Ascending aorta (tissue), 2 donors: ENCODE measurements around the gene REG4. TPM values are rescaled to one million over a fixed set of nuclear protein-coding genes. Genes with fewer than 3 reads are reported as not detected.

Experiments
- DNase-seq, 2 donors: peaks; one replicate each; pipeline ENCODE4 v3.0.0-alpha.2; 2019; ENCODE audit warnings: low spot score in 2 of 2
- H3K27ac ChIP-seq, 2 donors: fragments of 200-600 bp; sonication (generic); one replicate each; pipeline ENCODE4 v1.5.1; 2016 to 2017; ENCODE audit warnings: mild to moderate bottlenecking in 1 of 2
- H3K27me3 ChIP-seq: fragments of 200-600 bp; sonication (generic); one replicate; pipeline ENCODE4 v1.5.1; 2017
- H3K36me3 ChIP-seq, 2 donors: fragments of 200-600 bp; sonication (generic); one replicate each; pipeline ENCODE4 v1.5.1; 2016
- H3K4me1 ChIP-seq, 2 donors: fragments of 200-600 bp; sonication (generic); one replicate each; pipeline ENCODE4 v1.5.1; 2016 to 2017; ENCODE audit warnings: mild to moderate bottlenecking in 1 of 2
- H3K4me3 ChIP-seq, 2 donors: fragments of 200-600 bp; sonication (generic); one replicate each; pipeline ENCODE4 v1.5.1; 2016 to 2017; ENCODE audit warnings: mild to moderate bottlenecking in 1 of 2
- H3K9me3 ChIP-seq, 2 donors: fragments of 200-600 bp; sonication (generic); one replicate each; pipeline ENCODE4 v1.5.1; 2016
- CTCF ChIP-seq, 3 experiments: fragments of 200-600 bp in 2 of 3; fragments of 450-650 bp in 1 of 3; sonication (generic) in 2 of 3; IDR thresholded peaks; one replicate each; pipeline ENCODE4 v1.5.1; 2016 to 2019; ENCODE audit warnings: antibody characterized with exemption in 3 of 3, mild to moderate bottlenecking in 1 of 3, moderate library complexity in 1 of 3
- intact Hi-C: fragments of 100-400 bp; cut with DNase I; formaldehyde crosslinking; loops from one replicate; pipeline ENCODE4 v1.15.1; 2023
- total RNA-seq: library from RNA; depleted of rRNA; stranded (reverse); fragments of >200 nt; gene quantifications from one replicate; pipeline ENCODE4 v1.1.0, GENCODE V29; 2016

Gene REG4
- total RNA-seq, 1 donor from 2014 or later, result not detected

GRCh38 chr1:119828266-119828665 is 17.0 kb upstream of the REG4 start:
- no peak for TF ChIP-seq CTCF (IDR thresholded peaks at IDR 0.05)
- H3K36me3 ChIP-seq, result no peaks in the 10 kb centered on the region
- H3K4me3 ChIP-seq, result no peak overlapping the region
- no peak overlapping the region for H3K27ac ChIP-seq
- no peaks in the 10 kb centered on the region for H3K9me3 ChIP-seq
- H3K27me3 ChIP-seq, result no peaks in the 10 kb centered on the region
- intact Hi-C loops, result no loop called here
- DNase-seq, result no peak
- no peaks in the 10 kb centered on the region for H3K4me1 ChIP-seq

GRCh38 chr1:119827010-119827409 is 15.8 kb upstream of the REG4 start:
- Histone ChIP-seq H3K27ac (no peak overlapping the region), H3K36me3 (no peaks in the 10 kb centered on the region), H3K4me3 (no peak overlapping the region), H3K9me3 (no peaks in the 10 kb centered on the region), H3K4me1 (no peaks in the 10 kb centered on the region), H3K27me3 (no peaks in the 10 kb centered on the region)
- TF ChIP-seq CTCF (IDR thresholded peaks at IDR 0.05), result no peak
- no peak for DNase-seq
- intact Hi-C loops, result no loop called here

GRCh38 chr1:119822406-119822805 is 11.1 kb upstream of the REG4 start:
- no peak overlapping the region for H3K4me3 ChIP-seq
- no peak overlapping the region for H3K27ac ChIP-seq
- intact Hi-C loops, result no loop called here
- H3K36me3 ChIP-seq, result no peaks in the 10 kb centered on the region
- no peak for DNase-seq
- no peak for TF ChIP-seq CTCF (IDR thresholded peaks at IDR 0.05)
- H3K27me3 ChIP-seq, result no peaks in the 10 kb centered on the region
- no peaks in the 10 kb centered on the region for H3K4me1 ChIP-seq
- H3K9me3 ChIP-seq, result no peaks in the 10 kb centered on the region

GRCh38 chr1:119818181-119818580 is 6.9 kb upstream of the REG4 start:
- no peak for TF ChIP-seq CTCF (IDR thresholded peaks at IDR 0.05)
- H3K36me3 ChIP-seq, result no peaks in the 10 kb centered on the region
- H3K4me3 ChIP-seq, result no peak overlapping the region
- H3K27ac ChIP-seq, result no peak overlapping the region
- H3K4me1 ChIP-seq, result no peaks in the 10 kb centered on the region
- no peaks in the 10 kb centered on the region for H3K9me3 ChIP-seq
- H3K27me3 ChIP-seq, result no peaks in the 10 kb centered on the region
- DNase-seq, result no peak
- intact Hi-C loops, result no loop called here

- intact Hi-C loops, result no loop called here
- H3K4me1 ChIP-seq, result no peaks in the 10 kb centered on the region
- H3K9me3 ChIP-seq, result no peaks in the 10 kb centered on the region
- H3K27me3 ChIP-seq, result no peaks in the 10 kb centered on the region
- DNase-seq, result no peak
- H3K36me3 ChIP-seq, result no peaks in the 10 kb centered on the region
- no peak overlapping the region for H3K27ac ChIP-seq
- no peak overlapping the region for H3K4me3 ChIP-seq
- TF ChIP-seq CTCF (IDR thresholded peaks at IDR 0.05), result no peak
Measured at GRCh38 chr1:119816407-119816806, 5.1 kb upstream of the REG4 start.

GRCh38 chr1:119815928-119816327 is 4.7 kb upstream of the REG4 start:
- TF ChIP-seq CTCF (IDR thresholded peaks at IDR 0.05), result no peak

More at GRCh38 chr1:119815928-119816327, 4.7 kb upstream of the REG4 start:
- H3K9me3 ChIP-seq, result no peaks in the 10 kb centered on the region
- intact Hi-C loops, result no loop called here
- no peak overlapping the region for H3K27ac ChIP-seq
- H3K4me1 ChIP-seq, result no peaks in the 10 kb centered on the region
- no peaks in the 10 kb centered on the region for H3K36me3 ChIP-seq
- DNase-seq, result no peak
- H3K27me3 ChIP-seq, result no peaks in the 10 kb centered on the region
- H3K4me3 ChIP-seq, result no peak overlapping the region
